GM12892 (cell line): ENCODE results near the gene ADCY4.

Experiments
- POLR2A ChIP-seq: IDR thresholded peaks from 2 replicates; pipeline ENCODE4 v1.6.1; 2011; ENCODE audit warnings: low read depth, low read length, control low read depth
- POLR2AphosphoS5 ChIP-seq: IDR thresholded peaks from 2 replicates; pipeline ENCODE4 v1.6.1; 2011; ENCODE audit warnings: low read depth, low read length, control low read depth
- TAF1 ChIP-seq: IDR thresholded peaks from 2 replicates; pipeline ENCODE4 v1.6.1; 2011; ENCODE audit warnings: low read depth, mild to moderate bottlenecking, control low read depth, low read length, borderline replicate concordance

- TF ChIP-seq POLR2AphosphoS5, result no peak
- TF ChIP-seq TAF1, result no peak
- TF ChIP-seq POLR2A, result no peak
Measured at GRCh38 chr14:24310265-24310645, 24.6 kb downstream of the ADCY4 start.
